Measurements from ENCODE around the gene STAT1. TPM values are rescaled to one million over a fixed set of nuclear protein-coding genes. Genes with fewer than 3 reads are reported as not detected.

The STAT1 gene
- total RNA-seq, 1 donor from 2014 or later: 29.0 TPM

DNA sequence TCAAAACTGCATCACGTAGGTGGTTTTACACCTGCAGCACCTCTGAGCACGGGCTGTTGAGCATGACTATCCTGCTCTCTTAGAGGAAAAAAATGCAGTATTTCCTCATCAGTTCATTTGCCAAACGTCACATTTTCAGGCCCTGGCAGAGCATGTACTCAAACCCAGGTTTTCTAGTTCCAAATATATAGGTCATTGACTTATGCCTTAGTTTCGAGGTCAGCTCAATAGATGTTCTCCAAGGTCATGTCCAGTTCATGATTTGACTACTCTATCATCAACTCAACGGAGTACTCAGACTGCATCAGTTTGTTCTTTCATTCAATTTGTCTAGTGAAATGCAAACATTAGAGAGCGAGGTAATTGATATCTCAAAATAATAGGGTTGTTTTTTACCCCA is 39.3 kb upstream of the STAT1 start:
- no peaks in the 10 kb centered on the region for H3K27me3 ChIP-seq (ENCODE audit: control insufficient read depth, insufficient read depth, low read length)
- no peaks in the 10 kb centered on the region for H3K36me3 ChIP-seq (ENCODE audit: control insufficient read depth, insufficient read depth, low read length)
- H3K4me3 ChIP-seq (ENCODE audit: low read depth, low read length): no peak overlapping the region
- FAIRE-seq: no peak
- DNase-seq (ENCODE audit: low read depth): no peak
- TF ChIP-seq, protein P1, sequence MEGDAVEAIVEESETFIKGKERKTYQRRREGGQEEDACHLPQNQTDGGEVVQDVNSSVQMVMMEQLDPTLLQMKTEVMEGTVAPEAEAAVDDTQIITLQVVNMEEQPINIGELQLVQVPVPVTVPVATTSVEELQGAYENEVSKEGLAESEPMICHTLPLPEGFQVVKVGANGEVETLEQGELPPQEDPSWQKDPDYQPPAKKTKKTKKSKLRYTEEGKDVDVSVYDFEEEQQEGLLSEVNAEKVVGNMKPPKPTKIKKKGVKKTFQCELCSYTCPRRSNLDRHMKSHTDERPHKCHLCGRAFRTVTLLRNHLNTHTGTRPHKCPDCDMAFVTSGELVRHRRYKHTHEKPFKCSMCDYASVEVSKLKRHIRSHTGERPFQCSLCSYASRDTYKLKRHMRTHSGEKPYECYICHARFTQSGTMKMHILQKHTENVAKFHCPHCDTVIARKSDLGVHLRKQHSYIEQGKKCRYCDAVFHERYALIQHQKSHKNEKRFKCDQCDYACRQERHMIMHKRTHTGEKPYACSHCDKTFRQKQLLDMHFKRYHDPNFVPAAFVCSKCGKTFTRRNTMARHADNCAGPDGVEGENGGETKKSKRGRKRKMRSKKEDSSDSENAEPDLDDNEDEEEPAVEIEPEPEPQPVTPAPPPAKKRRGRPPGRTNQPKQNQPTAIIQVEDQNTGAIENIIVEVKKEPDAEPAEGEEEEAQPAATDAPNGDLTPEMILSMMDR (IDR thresholded peaks at IDR 0.05; ENCODE audit: insufficient read depth, low read length, severe bottlenecking): no peak

DNA sequence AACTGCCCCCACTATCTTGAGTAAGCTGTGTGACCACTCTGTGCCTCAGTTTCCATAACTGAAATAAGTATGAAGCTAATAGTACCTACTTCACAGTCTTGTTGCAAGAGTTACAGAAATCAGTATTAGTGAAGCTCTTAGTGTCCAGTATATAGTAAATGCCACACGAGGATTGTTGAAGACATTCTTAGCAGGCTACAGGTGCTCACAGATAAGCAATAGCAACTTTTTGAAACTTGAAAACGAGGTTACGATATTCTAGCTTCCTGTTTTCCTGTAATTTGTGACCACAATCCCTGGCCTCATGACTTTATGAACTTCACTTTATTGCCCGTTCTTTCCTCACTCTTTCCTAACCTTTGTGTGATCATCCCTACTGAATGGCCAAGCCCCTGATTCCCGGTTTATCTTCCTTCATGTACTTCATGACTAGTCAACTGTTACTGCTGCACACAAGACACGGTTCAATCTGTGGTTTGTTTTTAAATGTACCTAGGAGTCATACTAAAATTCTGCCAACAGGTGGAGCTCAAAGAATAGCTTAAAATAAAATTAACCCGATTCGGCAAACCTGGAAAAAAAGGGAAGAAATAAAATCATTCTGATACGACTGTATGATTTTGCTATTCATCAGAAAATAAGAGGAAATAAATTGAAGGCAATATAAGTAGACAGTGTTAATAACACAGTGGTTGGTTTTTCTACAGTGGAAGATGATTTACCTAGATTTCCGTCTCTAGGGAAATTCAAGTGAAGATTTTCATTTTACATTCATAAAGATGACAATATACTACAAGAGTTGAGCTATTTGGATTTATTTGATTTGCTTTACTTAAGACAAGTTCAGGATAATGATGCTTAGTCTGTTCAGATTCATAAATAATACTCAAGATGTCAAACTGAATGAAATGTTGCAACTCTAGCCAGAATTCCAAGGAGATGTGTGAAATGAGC is 38.1 kb upstream of the STAT1 start:
- Histone ChIP-seq H3K4me3 (ENCODE audit: low read depth, low read length) (no peak overlapping the region), H3K27me3 (ENCODE audit: control insufficient read depth, insufficient read depth, low read length) (no peaks in the 10 kb centered on the region), H3K36me3 (ENCODE audit: control insufficient read depth, insufficient read depth, low read length) (no peaks in the 10 kb centered on the region)
- DNase-seq (ENCODE audit: low read depth) (peak; percentile 58), FAIRE-seq (no peak)
- TF ChIP-seq, protein P1 (IDR thresholded peaks at IDR 0.05; ENCODE audit: insufficient read depth, low read length, severe bottlenecking): peak; percentile 41

DNA sequence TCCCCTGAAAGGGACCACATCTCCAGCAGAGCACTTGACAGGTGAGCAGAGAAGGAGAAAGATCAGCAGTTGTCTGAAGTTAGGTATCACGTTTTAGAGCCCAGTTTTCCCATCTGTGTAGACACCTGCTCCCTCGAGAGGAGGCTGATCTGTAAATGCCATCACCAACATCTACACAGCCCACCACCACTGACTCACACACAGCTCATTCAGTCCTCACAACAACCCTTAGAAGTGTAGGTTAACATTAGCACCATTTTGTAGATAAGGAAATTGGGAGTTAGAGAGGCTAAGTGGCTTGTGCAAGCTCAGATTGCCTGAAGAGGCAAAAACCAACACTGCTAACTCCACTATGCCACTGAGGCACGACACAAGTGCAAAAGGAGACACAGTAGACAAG is 37.2 kb upstream of the STAT1 start:
- TF ChIP-seq, protein P1 (IDR thresholded peaks at IDR 0.05; ENCODE audit: insufficient read depth, low read length, severe bottlenecking): no peak
- peak; percentile 89 for FAIRE-seq
- Histone ChIP-seq H3K27me3 (ENCODE audit: control insufficient read depth, insufficient read depth, low read length) (no peaks in the 10 kb centered on the region), H3K4me3 (ENCODE audit: low read depth, low read length) (no peak overlapping the region), H3K36me3 (ENCODE audit: control insufficient read depth, insufficient read depth, low read length) (no peaks in the 10 kb centered on the region)
- DNase-seq (ENCODE audit: low read depth): peak; percentile 26

DNA sequence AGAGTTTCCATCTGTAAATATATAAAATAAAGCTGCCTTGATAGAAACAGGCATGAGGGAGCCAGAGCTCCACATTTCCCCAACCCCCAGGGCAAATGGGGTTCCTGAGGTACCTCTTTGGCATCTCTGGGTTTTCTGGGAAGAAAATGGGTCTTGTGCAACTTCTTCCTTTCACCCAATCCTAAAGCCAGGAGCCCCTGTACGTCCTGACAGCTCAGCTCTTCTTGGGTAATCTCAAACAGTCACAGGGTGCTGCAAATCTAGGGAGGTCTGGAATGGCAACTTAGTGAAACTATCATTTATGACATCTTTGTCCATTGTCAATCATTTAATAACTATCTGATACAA is 36.6 kb upstream of the STAT1 start:
- H3K4me3 ChIP-seq (ENCODE audit: low read depth, low read length): no peak overlapping the region
- DNase-seq (ENCODE audit: low read depth): peak; percentile 40
- no peak for FAIRE-seq
- H3K36me3 ChIP-seq (ENCODE audit: control insufficient read depth, insufficient read depth, low read length): no peaks in the 10 kb centered on the region
- no peaks in the 10 kb centered on the region for H3K27me3 ChIP-seq (ENCODE audit: control insufficient read depth, insufficient read depth, low read length)
- TF ChIP-seq, protein P1 (IDR thresholded peaks at IDR 0.05; ENCODE audit: insufficient read depth, low read length, severe bottlenecking): no peak

GRCh38 chr2:191049728-191050639 is 36.0 kb upstream of the STAT1 start:
- no peak for FAIRE-seq
- TF ChIP-seq, protein P1 (IDR thresholded peaks at IDR 0.05; ENCODE audit: insufficient read depth, low read length, severe bottlenecking): no peak
- no peak for DNase-seq (ENCODE audit: low read depth)

More at GRCh38 chr2:191049728-191050639, 36.0 kb upstream of the STAT1 start:
- Histone ChIP-seq H3K4me3 (ENCODE audit: low read depth, low read length) (no peak overlapping the region), H3K36me3 (ENCODE audit: control insufficient read depth, insufficient read depth, low read length) (no peaks in the 10 kb centered on the region), H3K27me3 (ENCODE audit: control insufficient read depth, insufficient read depth, low read length) (no peaks in the 10 kb centered on the region)
